HS-5 (cell line): ENCODE data around the gene PMF1.
A peak's percentile ranks its signal among the peaks of the same experiment; 100 is the strongest.
"Not testable (repeated sequence)": the region's sequence is repeated elsewhere in the genome, so short reads cannot be mapped to it uniquely, and the experiment has no call there.

Experiments used
- DNase-seq: peaks from one replicate; pipeline ENCODE4 v3.0.0-alpha.2; 2012; ENCODE audit warnings: low read depth

Gene PMF1

GRCh38 chr1:156196445-156196844 lies 16.4 kb upstream of the PMF1 start:
- no peak for DNase-seq

GRCh38 chr1:156198831-156199349 lies 13.9 kb upstream of the PMF1 start:
- DNase-seq, result no peak

- DNase-seq, result no peak
Measured at GRCh38 chr1:156200044-156200443, 12.8 kb upstream of the PMF1 start.

- no peak for DNase-seq
Measured at GRCh38 chr1:156203331-156203730, 9.5 kb upstream of the PMF1 start.

GRCh38 chr1:156204686-156205085 lies 8.1 kb upstream of the PMF1 start:
- no peak for DNase-seq

GRCh38 chr1:156211243-156211642 lies 1.6 kb upstream of the PMF1 start:
- no peak for DNase-seq

- no peak for DNase-seq
Measured at GRCh38 chr1:156212130-156212529, 677 bp upstream of the PMF1 start.

GRCh38 chr1:156213644-156213966 lies 798 bp downstream of the PMF1 start:
- no peak for DNase-seq

GRCh38 chr1:156214024-156214748 lies 1.4 kb downstream of the PMF1 start:
- DNase-seq, result no peak

- DNase-seq, result not testable (repeated sequence)
Measured at GRCh38 chr1:156216361-156217086, 3.7 kb downstream of the PMF1 start.

GRCh38 chr1:156217871-156218270 lies 5.1 kb downstream of the PMF1 start:
- DNase-seq, result no peak

- no peak for DNase-seq
Measured at GRCh38 chr1:156220226-156220625, 7.4 kb downstream of the PMF1 start.

- DNase-seq, result no peak
Measured at GRCh38 chr1:156221986-156222692, 9.3 kb downstream of the PMF1 start.

GRCh38 chr1:156225677-156226014 lies 12.8 kb downstream of the PMF1 start:
- DNase-seq, result no peak

- DNase-seq, result no peak
Measured at GRCh38 chr1:156226116-156226538, 13.3 kb downstream of the PMF1 start.

GRCh38 chr1:156226782-156227181 lies 14.0 kb downstream of the PMF1 start:
- DNase-seq, result no peak

- no peak for DNase-seq
Measured at GRCh38 chr1:156228501-156228900, 15.7 kb downstream of the PMF1 start.

GRCh38 chr1:156229809-156230472 lies 17.1 kb downstream of the PMF1 start:
- no peak for DNase-seq

- no peak for DNase-seq
Measured at GRCh38 chr1:156230473-156230837, 17.6 kb downstream of the PMF1 start.

- no peak for DNase-seq
Measured at GRCh38 chr1:156232201-156232894, 19.5 kb downstream of the PMF1 start.

GRCh38 chr1:156233426-156234127 lies 20.8 kb downstream of the PMF1 start:
- peak; percentile 75 for DNase-seq
